Esophagus squamous epithelium (tissue), 4 donors: ENCODE data around the gene SUV39H1.

ENCODE experiments used
- POLR2A ChIP-seq, 4 donors: fragments of 450-650 bp; IDR thresholded peaks; one replicate each; pipeline ENCODE4 v1.6.1; 2017; ENCODE audit warnings: antibody characterized with exemption in 4 of 4, mild to moderate bottlenecking in 4 of 4, moderate library complexity in 3 of 4
- TF ChIP-seq, protein P1 (sequence below), 6 experiments: fragments of 450-650 bp in 4 of 6; fragments of 200-600 bp in 2 of 6; sonication (generic) in 2 of 6; IDR thresholded peaks; one replicate each; pipeline ENCODE4 v1.5.1; 2016 to 2019; ENCODE audit warnings: antibody characterized with exemption in 6 of 6, mild to moderate bottlenecking in 4 of 6, moderate library complexity in 4 of 6

DNA sequence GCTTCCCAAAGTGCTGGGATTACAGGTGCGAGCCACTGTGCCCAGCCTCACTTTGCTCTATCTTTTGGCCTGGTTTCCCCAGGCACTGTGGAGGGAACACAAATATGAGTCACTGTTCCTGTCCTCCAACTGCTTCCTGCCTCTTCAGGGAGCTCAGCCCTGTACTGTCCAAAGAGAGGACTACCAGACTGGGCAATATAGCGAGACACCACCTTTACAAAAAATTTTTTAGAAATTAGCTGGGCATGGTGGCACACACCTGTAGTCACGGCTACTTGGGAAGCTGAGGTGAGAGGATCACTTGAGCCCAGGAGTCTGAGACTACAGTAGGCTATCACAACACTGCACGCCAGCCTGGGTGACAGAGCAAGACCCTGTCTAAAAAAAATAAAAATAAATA is 29.9 kb upstream of the SUV39H1 start:
- TF ChIP-seq, protein P1, sequence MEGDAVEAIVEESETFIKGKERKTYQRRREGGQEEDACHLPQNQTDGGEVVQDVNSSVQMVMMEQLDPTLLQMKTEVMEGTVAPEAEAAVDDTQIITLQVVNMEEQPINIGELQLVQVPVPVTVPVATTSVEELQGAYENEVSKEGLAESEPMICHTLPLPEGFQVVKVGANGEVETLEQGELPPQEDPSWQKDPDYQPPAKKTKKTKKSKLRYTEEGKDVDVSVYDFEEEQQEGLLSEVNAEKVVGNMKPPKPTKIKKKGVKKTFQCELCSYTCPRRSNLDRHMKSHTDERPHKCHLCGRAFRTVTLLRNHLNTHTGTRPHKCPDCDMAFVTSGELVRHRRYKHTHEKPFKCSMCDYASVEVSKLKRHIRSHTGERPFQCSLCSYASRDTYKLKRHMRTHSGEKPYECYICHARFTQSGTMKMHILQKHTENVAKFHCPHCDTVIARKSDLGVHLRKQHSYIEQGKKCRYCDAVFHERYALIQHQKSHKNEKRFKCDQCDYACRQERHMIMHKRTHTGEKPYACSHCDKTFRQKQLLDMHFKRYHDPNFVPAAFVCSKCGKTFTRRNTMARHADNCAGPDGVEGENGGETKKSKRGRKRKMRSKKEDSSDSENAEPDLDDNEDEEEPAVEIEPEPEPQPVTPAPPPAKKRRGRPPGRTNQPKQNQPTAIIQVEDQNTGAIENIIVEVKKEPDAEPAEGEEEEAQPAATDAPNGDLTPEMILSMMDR (IDR thresholded peaks at IDR 0.05), result no peak
- no peak for TF ChIP-seq POLR2A (IDR thresholded peaks at IDR 0.05)
